Nephron progenitor cell (in vitro differentiated cells): Measurements from ENCODE around the gene SPRN.
A peak's percentile ranks its signal among the peaks of the same experiment; 100 is the strongest.

ENCODE experiments used
- DNase-seq: peaks from one replicate; pipeline ENCODE4 v3.0.0; 2021
- H3K27ac Mint-ChIP-seq: 2 replicates; pipeline ENCODE4 v1.8.0; 2021; ENCODE audit warnings: mild to moderate bottlenecking, moderate library complexity, mixed read lengths
- H3K27me3 Mint-ChIP-seq: 2 replicates; pipeline ENCODE4 v1.8.0; 2021; ENCODE audit warnings: mild to moderate bottlenecking, low read depth, mixed read lengths; ENCODE audit not compliant: poor library complexity
- H3K36me3 Mint-ChIP-seq: 2 replicates; pipeline ENCODE4 v1.8.0; 2021; ENCODE audit warnings: low read depth, mixed read lengths
- H3K4me1 Mint-ChIP-seq: 2 replicates; pipeline ENCODE4 v1.8.0; 2021; ENCODE audit warnings: mixed read lengths
- H3K4me3 Mint-ChIP-seq: 2 replicates; pipeline ENCODE4 v1.8.0; 2021; ENCODE audit warnings: mild to moderate bottlenecking, moderate library complexity, mixed read lengths
- H3K9me3 Mint-ChIP-seq: 2 replicates; pipeline ENCODE4 v1.8.0; 2021; ENCODE audit warnings: mild to moderate bottlenecking, moderate library complexity, mixed read lengths
- CTCF ChIP-seq: fragments of 200-600 bp; sonication (generic); IDR thresholded peaks from 2 replicates; pipeline ENCODE4 v1.5.0; 2021; ENCODE audit warnings: antibody characterized with exemption

SPRN gene

GRCh38 chr10:133401981-133402725 is 22.3 kb downstream of the SPRN start:
- H3K4me1 Mint-ChIP-seq: peaks cover 4% of the 10 kb centered on the region
- no peak overlapping the region for H3K27ac Mint-ChIP-seq
- H3K4me3 Mint-ChIP-seq: no peak overlapping the region
- TF ChIP-seq CTCF: no peak
- peaks cover 93% of the 10 kb centered on the region for H3K36me3 Mint-ChIP-seq
- peaks cover 3% of the 10 kb centered on the region for H3K27me3 Mint-ChIP-seq
- DNase-seq: no peak
- H3K9me3 Mint-ChIP-seq: peaks cover 7% of the 10 kb centered on the region

DNA sequence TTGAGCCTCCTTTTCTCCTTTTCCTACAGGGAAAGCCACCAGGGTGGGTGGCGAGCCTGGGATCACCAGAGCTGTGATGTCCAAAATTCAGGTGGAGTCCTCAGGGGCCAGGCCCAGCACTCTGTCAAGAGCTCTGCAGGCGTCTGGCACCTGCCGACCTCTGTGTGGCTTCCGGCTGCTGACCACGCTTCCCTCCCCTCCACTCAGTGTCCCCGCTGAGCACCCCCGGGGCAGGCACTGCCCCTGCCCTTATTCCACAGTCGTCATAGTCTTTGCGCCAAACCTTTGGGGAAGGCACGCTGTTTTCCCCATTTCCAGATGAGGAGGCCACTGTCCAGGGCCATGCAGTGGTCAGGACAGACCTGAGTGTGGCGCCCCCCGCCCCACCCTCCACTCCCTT is 22.9 kb downstream of the SPRN start:
- peak overlapping the region; percentile 93 for H3K27ac Mint-ChIP-seq
- no peak overlapping the region for H3K4me3 Mint-ChIP-seq
- peaks cover 2% of the 10 kb centered on the region for H3K27me3 Mint-ChIP-seq
- no peak for TF ChIP-seq CTCF
- peaks cover under 1% of the 10 kb centered on the region for H3K9me3 Mint-ChIP-seq
- peaks cover 93% of the 10 kb centered on the region for H3K36me3 Mint-ChIP-seq
- DNase-seq: no peak
- H3K4me1 Mint-ChIP-seq: peaks cover 11% of the 10 kb centered on the region

DNA sequence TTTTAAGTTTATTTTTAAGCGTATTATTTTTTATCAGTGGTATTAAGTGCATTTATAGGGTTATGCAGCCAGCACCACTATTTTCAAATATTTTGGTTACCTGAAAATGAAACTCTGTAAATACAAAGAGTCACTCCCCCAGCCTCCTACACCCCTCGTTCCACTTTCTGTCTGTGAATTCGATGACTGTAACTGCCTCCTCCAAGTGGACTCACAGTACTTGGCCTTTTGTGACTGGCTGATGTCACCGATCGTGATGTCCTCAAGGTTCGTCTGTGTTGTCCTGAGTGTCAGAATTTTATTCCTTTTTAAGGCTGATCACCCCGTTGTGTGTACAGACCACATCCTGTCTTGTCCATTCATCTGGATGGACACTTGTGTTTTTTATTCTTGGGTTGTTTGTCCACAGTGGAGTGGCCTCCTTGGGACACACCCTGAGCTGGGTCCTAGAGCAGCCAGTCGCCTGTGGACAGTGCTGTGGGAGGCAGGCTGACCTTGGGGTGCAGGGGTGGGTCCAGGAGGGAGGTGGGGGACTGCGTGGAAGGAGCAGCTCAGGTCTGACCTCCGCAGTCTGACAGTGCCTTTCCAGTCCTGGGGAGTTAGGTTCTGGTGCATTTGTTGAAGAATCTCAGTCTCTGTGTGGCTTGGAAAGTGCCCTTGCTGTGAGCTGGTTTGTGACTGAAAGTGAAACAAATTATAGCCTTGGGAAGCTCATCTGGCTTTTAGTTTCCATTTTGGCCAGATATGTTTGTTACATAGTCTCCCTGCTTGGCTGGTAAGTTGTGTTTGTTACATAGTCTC is 23.6 kb downstream of the SPRN start:
- Mint-ChIP-seq H3K27ac (peak overlapping the region; percentile 93), H3K4me3 (no peak overlapping the region), H3K36me3 (peaks cover 89% of the 10 kb centered on the region), H3K27me3 (peaks cover 2% of the 10 kb centered on the region), H3K9me3 (no peaks in the 10 kb centered on the region), H3K4me1 (peaks cover 13% of the 10 kb centered on the region)
- DNase-seq: no peak
- TF ChIP-seq CTCF: no peak

- Mint-ChIP-seq H3K27ac (no peak overlapping the region), H3K4me3 (no peak overlapping the region), H3K27me3 (peaks cover 2% of the 10 kb centered on the region), H3K9me3 (no peaks in the 10 kb centered on the region), H3K4me1 (peaks cover 26% of the 10 kb centered on the region), H3K36me3 (peaks cover 77% of the 10 kb centered on the region)
- no peak for TF ChIP-seq CTCF
- no peak for DNase-seq
Observed at GRCh38 chr10:133399123-133399601, 25.3 kb downstream of the SPRN start.

DNA sequence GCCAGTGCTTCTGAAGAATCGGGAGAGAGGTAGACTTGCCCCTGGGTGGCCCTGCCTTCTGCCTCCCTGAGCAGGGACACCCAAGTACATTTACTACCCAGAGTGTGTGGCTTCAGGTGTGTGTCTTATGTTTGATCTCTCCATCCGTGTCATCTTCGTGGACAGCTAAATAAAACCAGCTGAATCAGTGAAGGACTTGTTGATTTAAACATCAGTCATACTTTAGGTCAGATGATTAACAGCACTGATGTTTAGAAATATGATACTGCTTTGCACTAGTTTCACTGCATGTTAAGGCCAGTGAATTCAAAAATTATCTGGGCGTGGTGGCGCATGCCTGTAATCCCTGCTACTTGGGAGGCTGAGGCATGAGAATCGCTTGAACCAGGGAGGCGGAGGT is 26.5 kb downstream of the SPRN start:
- TF ChIP-seq CTCF: no peak
- DNase-seq: no peak
- H3K4me1 Mint-ChIP-seq: peaks cover 26% of the 10 kb centered on the region
- H3K27ac Mint-ChIP-seq: no peak overlapping the region
- H3K27me3 Mint-ChIP-seq: peaks cover 2% of the 10 kb centered on the region
- no peak overlapping the region for H3K4me3 Mint-ChIP-seq
- no peaks in the 10 kb centered on the region for H3K9me3 Mint-ChIP-seq
- H3K36me3 Mint-ChIP-seq: peaks cover 66% of the 10 kb centered on the region
